GM08714 (cell line): ENCODE measurements around the gene PCDHGA6.

ENCODE experiments used
- H3K4me3 ChIP-seq: fragments of 200-500 bp; sonication (Bioruptor generic); 2 replicates; pipeline ENCODE4 v1.5.1; 2014; ENCODE audit warnings: mild to moderate bottlenecking, low read length, inconsistent platforms
- ZNF274 ChIP-seq: IDR thresholded peaks from 2 replicates; pipeline ENCODE4 v1.6.1; 2012; ENCODE audit warnings: mild to moderate bottlenecking, low read depth, low read length

Gene PCDHGA6

GRCh38 chr5:141419074-141419880 is 45.6 kb downstream of the PCDHGA6 start:
- TF ChIP-seq ZNF274: no peak
- H3K4me3 ChIP-seq: no peak overlapping the region

GRCh38 chr5:141420855-141421488 is 47.3 kb downstream of the PCDHGA6 start, which contains the start of gene PCDHGA11:
Gene PCDHGA11 (plus strand): TSS chr5:141421051. CDS start chr5:141421228, 177 bp downstream.
- no peak for TF ChIP-seq ZNF274
- H3K4me3 ChIP-seq: peak within 1 kb of the TSS; percentile 56

GRCh38 chr5:141421489-141421855 is 47.8 kb downstream of the PCDHGA6 start:
- H3K4me3 ChIP-seq: peak overlapping the region; percentile 56

GRCh38 chr5:141422742-141423291 is 49.1 kb downstream of the PCDHGA6 start:
- no peak for TF ChIP-seq ZNF274
- H3K4me3 ChIP-seq: no peak overlapping the region

More at GRCh38 chr5:141421489-141421855, 47.8 kb downstream of the PCDHGA6 start:
- no peak for TF ChIP-seq ZNF274

- H3K4me3 ChIP-seq: no peak overlapping the region
- no peak for TF ChIP-seq ZNF274
These were observed 54.2 kb downstream of the PCDHGA6 start for GRCh38 chr5:141427783-141428426.
